ENCODE measurements around the gene CDKAL1.
"Not testable (repeated sequence)": the region's sequence is repeated elsewhere in the genome, so short reads cannot be mapped to it uniquely, and the experiment has no call there.

CDKAL1 gene

DNA sequence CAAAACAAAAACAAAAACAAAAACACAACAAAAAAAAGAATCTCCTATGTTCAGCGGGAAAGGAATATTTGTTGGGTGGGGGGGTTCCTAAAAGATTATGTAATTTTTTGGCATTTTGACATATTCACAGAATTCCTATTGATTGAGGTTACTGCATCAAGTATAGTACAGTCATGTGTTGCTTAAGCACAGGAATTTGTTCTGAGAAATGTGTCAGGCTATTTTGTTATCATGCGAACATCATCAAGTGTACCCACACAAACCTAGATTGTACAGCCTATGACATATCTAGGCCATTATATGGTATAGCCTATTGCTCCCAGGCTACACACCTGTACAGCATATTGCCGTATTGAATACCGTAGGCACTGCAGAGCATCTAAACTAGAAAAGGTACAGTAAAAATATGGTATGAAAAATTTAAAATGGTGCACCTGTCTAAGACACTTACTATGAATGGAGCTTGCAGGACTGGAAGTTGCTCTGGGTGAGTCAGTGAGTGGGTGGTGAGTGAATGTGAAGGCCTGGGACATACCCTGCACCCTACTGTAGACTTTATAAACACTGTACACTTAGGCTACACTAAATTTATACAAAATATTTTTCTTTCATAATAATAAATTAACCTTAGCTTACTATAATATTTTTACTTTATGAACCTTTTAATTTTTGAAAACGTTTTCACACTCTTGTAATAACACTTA lies 110.6 kb downstream of the CDKAL1 start:
- DNase-seq, result no peak

DNA sequence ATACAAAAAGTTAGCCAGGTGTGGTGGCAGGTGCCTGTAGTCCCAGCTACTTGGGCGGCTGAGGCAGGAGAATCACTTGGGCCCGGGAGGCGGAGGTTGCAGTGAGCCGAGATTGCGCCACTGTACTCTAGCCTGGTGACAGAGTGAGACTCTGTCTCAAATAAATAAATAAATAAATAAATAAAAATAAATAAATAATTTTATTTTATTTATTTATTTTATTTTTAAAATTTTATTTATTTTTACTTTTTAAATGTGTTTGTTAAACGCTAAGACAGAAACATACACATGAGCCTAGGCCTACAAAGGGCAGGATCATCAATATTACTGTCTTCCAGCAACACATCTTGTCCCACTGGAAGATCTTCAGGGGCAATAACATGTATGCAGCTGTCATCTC lies 111.3 kb downstream of the CDKAL1 start:
- not testable (repeated sequence) for DNase-seq

DNA sequence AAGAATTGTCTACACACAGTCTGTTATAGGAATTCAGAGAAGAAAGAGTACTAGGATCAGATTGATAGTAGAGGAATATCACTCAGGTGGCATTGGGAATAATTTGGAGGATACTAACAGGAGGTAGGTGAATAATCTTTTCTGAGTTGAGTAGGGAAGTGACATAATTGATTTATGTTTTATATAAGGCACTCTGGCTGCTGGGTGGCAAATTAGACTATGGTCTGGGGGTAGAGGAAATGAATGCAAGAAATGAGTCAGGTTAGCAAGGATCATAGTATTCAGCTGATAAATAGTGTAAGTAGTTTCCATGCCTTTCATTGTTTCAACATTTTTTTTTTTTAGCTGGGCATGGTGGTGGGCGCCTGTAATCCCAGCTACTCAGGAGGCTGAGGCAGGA lies 113.3 kb downstream of the CDKAL1 start:
- DNase-seq, result no peak

DNA sequence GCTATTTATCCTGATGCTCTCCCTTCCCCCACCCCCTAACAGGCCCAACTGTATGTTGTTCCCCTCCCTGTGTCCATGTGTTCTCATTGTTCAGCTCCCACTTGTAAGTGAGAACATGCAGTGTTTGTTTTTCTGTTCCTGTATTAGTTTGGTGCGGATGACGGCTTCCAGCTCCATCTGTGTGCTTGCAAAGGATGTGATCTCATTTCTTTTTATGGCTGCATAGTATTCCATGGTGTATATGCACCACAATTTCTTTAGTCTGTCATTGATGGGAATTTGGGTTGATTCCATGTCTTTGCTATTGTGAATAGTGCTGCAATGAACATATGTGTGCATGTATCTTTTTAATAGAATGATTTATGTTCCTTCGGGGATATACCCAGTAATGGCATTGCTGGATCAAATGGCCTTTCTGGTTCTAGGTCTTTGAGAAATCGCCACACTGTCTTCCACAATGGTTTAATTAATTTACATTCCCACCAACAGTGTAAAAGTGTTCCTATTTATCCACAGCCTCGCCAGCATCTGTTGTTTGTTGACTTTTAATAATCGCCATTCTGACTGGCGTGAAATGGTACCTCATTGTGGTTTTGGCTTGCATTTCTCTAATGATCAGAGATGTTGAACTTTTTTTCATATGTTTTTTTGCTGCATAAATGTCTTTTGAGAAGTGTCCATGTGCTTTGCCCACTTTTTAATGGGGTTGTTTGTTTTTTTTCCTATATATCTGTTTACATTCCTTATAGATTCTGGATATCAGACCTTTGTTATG lies 115.6 kb downstream of the CDKAL1 start:
- DNase-seq, result not testable (repeated sequence)

DNA sequence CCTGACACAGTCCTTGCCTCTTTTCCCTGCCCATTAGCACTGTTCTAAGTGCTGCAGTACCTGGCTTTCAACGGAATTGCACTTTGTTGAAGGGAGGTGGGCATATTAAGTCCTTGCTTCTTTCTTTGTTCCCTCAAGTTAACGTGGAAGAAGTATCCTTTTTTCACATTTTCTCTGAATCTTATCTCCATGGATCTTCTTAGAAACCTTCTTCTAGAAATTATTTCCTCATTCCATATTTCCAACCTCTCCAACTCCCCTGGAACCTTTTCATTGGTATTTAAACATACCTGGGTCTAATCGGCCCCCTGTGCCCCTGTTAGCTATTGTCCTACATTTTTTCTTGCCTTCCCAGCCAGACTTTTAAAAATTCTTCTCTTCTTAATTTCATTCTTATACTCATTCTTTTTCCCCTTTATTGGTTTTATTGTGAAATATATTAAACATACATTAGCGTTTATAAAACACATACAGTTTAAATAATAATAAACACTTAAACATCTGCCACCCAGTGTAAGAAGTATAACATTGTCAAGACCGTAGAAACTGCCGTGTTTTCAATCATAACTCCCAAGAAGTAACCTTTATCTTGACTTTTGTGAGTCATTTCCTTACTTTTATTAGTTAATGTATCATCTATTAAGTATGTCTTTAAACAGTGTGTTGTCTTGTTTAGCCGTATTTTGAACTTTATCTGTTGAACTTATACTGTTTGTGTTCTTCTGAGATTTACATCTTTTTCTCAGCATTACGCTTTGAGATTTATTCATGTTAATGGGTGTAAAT lies 118.2 kb downstream of the CDKAL1 start:
- no peak for DNase-seq

DNA sequence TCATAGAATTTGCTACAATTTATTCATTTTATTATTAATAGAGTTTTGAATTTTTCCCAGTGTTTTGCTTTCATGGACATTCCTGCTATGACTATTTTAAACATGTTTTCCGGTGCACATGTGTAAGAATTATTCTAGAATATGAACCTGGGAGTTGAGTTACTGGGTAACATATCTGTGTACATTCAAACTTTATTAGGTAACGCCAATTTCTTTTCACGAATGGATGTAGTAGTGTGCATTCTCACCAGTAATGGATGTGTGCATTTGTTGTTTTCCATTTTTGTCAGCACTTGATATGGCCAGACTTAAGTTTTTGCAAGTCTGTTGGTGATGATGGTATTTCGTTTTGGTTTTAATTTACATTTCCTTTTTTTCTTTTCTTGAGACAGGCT lies 118.8 kb downstream of the CDKAL1 start:
- DNase-seq, result no peak

DNA sequence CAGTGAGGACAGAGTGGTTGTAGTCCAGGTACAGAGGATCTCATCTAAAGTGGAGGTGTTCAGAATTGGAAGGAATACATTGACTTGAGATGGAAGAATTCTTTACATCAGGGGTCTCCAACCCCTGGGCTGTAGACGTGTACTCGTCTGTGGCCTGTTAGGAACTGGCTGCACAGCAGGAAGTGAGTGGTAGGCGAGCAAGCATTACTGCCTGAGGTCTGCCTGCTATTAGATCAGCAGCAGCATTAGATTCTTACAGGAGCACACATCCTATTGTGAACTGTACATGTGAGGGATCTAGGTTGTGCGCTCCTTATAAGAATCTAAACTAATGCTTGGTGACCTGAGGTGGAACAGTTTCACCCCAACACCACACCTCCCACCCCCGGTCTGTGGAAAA lies 121.1 kb downstream of the CDKAL1 start:
- no peak for DNase-seq

DNA sequence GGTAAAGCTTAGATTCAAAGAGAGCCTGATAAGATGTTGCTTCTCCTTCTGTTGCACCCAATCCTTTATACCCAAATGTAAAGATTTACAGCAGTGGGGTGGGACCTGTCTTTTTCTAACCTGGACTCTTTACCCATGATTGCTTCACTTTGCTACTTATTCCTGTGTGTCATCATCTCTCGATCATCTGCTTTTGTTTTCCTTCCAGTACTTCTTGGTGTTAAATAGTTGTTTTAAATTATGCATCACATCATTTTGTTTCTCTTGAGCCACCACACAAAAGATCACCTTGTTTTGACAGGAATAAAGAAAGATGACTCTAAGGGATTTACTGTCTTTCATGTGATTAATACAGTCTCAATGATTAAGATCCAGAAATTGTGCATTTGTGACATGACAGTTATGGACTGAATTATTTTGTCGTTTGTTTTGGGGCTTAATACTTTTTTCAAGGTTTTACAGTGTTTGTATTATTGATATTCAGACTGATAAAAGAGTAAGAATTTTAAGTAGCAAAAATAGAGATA lies 123.1 kb downstream of the CDKAL1 start:
- no peak for DNase-seq

DNA sequence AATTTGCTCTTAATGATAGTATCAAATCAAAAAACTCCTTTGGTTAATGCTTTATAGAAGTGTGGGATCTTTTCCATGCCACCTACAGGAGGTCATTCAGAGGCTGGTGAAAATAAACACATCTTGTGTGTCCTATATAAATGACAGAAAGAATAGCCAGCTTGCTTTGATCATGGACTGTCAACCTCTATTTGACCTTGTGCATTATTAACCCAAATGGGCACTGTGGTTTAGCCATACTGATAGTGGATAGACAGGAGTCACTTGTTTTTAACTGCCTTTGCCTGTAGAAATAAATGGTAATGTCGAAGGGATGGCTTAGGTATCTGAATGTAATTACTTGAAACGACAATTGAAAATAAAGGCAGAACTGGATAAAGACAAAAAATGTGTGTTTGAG lies 123.8 kb downstream of the CDKAL1 start:
- DNase-seq, result no peak

DNA sequence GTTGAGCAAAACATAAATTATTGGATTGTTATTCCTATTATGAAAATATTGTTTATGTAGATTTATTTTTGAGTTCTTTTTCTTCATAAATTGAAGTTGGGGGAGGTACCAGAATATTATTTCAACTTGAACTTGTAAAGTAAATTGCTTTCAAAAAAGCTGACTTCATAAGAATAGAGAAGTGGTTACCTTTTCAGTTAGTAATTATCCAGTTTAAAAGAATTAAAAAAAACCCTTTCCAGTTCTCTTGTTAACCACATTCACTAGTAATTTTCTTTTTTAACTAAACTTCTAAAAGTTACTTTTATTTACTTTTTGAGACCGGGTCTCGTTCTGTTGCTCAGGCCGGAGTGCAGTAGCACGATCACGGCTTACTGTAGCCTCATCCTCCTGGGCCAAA lies 124.3 kb downstream of the CDKAL1 start:
- no peak for DNase-seq

DNA sequence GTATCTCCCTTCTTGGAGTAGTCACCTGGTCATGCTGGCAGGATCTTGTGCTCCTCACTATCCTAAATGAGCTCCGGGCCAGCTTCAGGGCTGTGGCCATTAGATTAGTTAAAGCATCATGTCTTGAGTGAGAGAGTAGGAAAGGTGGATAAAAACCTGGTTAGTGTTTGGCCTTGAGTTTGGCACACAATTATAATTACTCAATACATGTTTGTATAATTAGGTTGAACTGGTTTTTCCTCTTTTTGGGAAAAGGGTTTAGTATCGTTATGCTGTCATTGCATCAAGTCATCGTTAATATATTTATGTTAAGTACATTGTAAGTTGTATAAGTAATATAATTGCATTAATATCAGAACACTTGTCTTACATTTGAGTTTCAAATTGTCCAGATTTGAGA lies 126.3 kb downstream of the CDKAL1 start:
- DNase-seq, result no peak

DNA sequence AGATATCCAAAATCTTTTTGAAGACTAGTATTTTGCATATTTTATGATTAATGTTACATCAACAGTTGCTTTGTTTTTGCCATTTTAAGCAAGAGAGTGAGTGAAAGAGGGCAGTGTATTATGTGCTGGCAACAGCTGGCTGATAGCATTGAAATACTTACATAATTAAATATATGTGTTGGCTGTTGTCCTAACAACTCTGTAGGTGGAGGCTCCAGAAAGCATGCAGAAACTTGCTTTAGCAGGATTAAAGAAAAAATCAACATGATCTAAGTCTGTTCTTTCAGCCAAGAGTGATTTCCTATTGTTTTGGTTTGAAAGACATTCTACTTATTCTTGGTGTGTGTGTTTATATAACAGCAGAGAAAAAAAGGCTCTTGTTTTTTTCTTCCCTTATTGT lies 127.5 kb downstream of the CDKAL1 start:
- DNase-seq, result no peak

DNA sequence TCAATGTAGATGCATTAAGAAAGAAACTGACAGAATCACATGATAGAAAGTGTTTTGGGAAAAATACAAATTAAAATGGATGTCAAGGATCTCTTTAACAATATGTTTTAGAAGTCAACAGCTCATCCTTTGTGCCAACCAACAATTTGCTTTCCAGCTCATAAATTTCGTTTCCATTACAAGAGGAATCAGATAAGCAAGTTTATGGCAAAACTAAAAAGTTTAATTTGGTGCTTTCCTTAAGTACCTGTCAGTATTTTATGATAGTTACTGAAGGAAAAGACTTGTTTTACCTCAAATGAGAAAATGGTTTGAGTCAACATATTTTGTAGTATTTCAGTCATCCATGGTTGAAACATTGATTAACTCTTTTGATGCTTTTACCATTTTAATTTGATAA lies 130.0 kb downstream of the CDKAL1 start:
- no peak for DNase-seq

DNA sequence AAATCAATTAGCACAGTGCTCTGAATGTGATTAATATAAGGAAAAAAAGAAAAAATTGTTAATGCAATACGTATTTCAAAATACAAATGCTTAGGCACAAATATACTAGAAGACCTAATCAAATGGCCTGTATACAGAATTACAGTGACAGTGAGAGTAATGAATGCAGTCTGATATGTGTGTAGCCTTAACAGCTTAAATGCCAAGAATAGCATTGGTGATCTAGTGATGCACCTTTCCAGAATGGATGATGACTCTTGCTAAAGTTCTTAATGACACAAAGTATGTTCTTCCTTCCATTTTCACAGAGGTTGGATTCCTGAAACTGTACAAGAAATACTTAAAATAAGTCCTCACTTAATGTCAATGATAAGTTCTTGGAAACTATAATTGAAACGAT lies 131.0 kb downstream of the CDKAL1 start:
- DNase-seq, result no peak

DNA sequence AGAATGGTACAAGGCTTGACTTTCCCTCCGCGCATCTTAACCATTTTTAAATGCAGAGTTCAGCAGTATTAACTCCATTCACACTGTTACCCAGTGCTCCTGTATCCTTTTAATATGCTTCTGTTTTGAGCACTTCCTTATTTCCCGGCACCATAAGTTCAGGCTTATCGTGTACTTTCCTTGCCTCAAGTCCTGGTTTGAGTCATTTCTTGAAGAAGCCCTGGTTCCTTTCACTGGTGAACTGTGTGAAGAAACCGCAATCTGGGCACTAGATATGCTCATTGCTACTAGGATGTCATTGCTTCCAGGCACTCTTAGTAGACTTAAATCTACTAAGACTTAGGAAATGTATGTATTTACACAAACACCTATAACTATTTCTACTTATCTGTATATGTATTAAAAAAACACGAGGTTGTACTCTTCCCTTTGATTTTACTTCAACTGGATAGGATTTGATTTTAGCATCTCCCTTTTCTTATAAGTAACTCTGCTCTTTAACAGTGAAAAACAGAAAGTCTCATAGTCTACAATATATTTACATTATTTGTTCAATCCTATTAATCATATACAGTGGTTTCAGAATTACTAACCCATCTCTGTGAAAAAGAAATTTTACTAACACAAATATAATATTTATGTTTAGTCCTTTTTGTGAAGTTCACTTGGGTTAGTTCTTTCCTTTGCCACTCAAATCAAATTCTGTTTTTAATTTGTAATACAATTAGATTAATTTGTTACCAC lies 135.5 kb downstream of the CDKAL1 start:
- DNase-seq, result no peak

DNA sequence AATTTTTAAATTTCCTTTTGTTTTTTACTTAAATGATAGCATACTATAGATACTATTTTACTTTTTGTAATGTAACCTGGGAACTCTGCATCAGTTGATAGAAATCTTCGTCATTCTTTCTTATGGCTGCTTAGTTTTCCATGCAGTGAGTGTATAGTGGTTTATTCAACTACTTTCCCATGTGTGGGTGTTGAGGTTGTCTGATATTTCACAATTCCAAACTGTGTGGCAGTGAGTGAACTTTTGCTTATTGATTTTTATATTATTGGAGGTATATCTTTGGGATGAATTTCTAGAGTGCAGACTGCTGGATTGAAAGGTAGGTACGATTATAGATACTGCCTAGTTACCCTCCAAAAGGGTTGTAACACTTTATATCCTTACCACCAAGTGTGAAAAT lies 136.5 kb downstream of the CDKAL1 start:
- DNase-seq, result no peak

DNA sequence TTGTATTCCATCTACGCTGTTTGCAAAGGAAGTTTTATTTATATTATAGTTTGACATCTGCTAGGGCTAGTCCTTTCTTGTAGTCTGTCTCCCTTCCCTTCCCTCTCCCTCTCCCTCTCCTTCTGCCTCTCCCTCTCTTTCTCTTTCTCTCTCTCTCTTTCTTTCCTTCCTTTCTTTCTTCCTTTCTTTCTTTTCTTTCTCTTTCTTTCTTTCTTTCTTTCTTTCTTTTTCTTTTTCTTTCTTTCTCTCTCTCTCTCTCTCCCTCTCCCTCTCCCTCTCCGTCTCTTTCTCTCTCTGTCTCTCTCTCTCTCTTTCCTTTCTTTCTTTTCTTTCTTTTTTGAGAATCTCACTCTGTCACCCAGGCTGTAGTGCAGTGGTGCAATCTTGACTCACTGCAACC lies 137.8 kb downstream of the CDKAL1 start:
- DNase-seq, result no peak

DNA sequence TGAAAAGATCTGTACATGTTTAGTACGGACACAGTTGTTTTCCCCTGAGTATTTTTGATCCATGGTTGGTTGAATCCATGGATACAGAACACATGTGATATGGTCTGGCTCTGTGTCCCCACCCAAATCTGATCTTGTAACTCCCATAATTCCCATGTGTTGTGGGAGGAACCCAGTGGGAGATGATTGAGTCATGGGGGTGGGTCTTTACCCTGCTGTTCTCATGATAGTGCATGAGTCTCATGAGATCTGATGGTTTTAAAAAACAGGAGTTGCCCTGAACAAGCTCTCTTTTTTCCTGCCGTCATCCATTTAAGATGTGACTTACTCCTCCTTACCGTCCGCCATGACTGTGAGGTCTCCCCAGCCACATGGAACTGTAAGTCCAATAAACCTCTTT lies 139.2 kb downstream of the CDKAL1 start:
- no peak for DNase-seq

DNA sequence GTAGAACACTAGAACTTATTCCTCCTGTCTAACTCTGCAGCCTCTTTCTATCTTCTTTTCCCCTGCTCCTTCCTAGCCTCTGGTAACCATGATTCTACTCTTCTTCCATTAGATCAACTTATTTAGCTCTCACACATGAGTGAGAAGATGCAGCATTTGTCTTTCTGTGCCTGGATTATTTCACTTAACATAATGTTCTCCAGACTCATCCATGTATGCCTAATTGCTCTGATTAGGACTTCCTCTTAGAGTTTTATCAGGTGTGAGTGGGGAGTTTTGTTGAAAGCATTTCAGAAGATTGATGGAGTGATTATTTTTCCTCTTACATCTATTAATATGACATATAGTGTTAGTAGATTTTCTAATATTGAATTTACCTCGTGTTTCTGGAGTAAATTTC lies 140.4 kb downstream of the CDKAL1 start:
- no peak for DNase-seq

DNA sequence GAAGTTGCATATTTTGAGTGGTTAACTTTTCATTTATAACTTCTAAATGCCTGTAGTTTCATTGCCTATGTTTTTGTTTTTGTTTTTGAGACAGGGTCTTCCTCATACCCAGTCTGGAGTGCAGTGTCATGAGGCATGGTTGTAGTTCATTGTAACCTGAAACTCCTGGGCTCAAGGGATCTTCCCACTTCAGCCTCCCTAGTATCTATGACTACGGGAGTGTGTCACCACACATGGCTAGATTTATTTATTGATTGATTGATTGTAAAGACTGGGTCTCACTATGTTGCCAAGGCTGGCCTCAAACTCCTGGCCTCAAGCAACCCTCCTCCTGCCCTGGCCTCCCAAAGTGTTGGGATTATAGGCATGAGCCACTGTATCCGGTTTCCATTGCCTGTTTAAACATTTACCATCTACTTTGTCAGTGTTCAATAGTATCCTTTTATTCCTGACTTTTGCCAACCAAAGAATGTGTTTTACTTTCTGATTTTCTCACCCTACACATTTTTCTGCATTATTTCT lies 144.6 kb downstream of the CDKAL1 start:
- no peak for DNase-seq

DNA sequence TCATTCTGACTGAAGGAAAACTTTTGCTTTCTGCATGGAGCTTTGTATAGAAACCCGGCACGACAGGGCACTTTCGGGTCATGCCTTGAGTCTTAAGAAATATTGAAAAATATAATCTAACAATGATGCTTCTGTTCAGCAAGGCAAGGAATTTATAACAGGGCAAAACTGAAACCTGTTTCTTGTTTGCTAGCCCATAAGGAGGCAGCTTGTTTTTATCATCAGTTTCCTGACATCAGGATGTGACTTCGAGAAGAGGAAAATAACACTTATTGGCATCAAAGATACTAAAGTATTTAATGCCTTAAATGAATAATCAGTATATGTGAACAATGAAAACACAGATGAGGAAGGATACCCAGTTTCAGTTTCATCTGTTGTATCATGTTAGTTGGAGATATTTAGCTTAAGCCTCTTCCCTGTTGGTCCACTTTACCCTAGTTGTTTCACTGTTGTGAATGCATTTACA lies 146.5 kb downstream of the CDKAL1 start:
- DNase-seq, result no peak

DNA sequence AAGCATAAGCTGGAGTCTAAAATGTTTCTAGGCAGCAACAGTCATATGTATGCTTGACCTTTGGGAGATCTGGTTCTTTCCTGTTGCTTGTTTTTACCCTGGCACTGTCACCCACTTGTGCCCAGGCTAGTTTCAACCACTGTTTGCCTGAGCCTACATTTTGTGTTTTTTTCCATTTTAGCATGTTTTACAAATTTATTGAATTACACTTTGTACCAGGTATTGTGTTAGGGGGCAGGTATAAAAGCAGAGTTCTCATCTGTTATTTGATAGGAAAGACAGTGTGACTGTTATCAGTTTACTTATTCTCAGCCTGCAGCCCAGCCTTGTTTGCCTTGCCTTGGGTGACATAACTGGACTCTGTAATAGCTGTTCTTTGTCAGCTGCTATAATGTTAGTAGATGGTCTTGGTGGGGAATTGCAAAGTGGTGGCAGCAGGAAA lies 147.0 kb downstream of the CDKAL1 start:
- DNase-seq, result no peak

Measured in activated naive CD4-positive, alpha-beta T cell (primary cell).